H1 (cell line): ENCODE data around the gene CFAP91. TPM values are rescaled to one million over a fixed set of nuclear protein-coding genes. Genes with fewer than 3 reads are reported as not detected.

Experiments used
- CBX5 ChIP-seq: fragments of 300-800, 300-1000 bp; sonication (generic); IDR thresholded peaks from 2 replicates; pipeline ENCODE4 v1.7.1; 2016; ENCODE audit warnings: antibody characterized with exemption, low read length, low read depth
- CBX8 ChIP-seq: fragments of 300-800, 300-1000 bp; sonication (generic); IDR thresholded peaks from 2 replicates; pipeline ENCODE4 v1.7.1; 2016; ENCODE audit warnings: low read depth, low read length, borderline replicate concordance
- CEBPB ChIP-seq: IDR thresholded peaks from 2 replicates; pipeline ENCODE4 v1.6.1; 2012; ENCODE audit warnings: low read depth, low read length
- FOSL1 ChIP-seq: IDR thresholded peaks from 2 replicates; pipeline ENCODE4 v1.6.1; 2011; ENCODE audit warnings: mild to moderate bottlenecking, low read depth, low read length, moderate library complexity; ENCODE audit not compliant: insufficient read depth
- POLR2A ChIP-seq, 2 experiments: IDR thresholded peaks; 1 replicate in 1 of 2; 2 replicates in 1 of 2; pipeline ENCODE4 v1.6.1; 2011; ENCODE audit warnings: low read depth in 2 of 2, low read length in 2 of 2, mild to moderate bottlenecking in 2 of 2; ENCODE audit errors: control extremely low read depth in 1 of 2
- RXRA ChIP-seq: IDR thresholded peaks from 2 replicates; pipeline ENCODE4 v1.6.1; 2011; ENCODE audit warnings: low read depth, mild to moderate bottlenecking, low read length, moderate library complexity; ENCODE audit not compliant: insufficient read depth
- SIRT6 ChIP-seq: IDR thresholded peaks from one replicate; pipeline ENCODE4 v1.7.1; 2012; ENCODE audit warnings: low read length, inconsistent platforms
- polyA plus RNA-seq, 7 experiments: library from polyadenylated mRNA; depleted of rRNA in 3 of 7; stranded (reverse) in 5 of 7; unstranded in 2 of 7; fragments of >200 nt in 5 of 7; fragments of 200-250 nt in 2 of 7; gene quantifications; 1 replicate in 5 of 7; 2 replicates in 1 of 7; 4 replicates in 1 of 7; pipeline versions ENCODE4 v1.2.1 to v1.2.3, GENCODE V29; 2011 to 2013; ENCODE audit warnings: missing spikeins in 2 of 7, mixed read lengths in 2 of 7
- total RNA-seq: library from RNA; stranded (reverse); fragmentation: NEBNext Ultra II Directional; extraction: Animal tissue kit (Norgen Biotek cat#: 25700); gene quantifications from 2 replicates; pipeline ENCODE4 v1.2.1, GENCODE V29; 2021

Gene CFAP91
- total and polyA plus RNA-seq, 2 of the 8 experiments (the other 6 are each of a cell fraction or from before 2014, with no cell fraction given), result 5.4 to 7.4 TPM

DNA sequence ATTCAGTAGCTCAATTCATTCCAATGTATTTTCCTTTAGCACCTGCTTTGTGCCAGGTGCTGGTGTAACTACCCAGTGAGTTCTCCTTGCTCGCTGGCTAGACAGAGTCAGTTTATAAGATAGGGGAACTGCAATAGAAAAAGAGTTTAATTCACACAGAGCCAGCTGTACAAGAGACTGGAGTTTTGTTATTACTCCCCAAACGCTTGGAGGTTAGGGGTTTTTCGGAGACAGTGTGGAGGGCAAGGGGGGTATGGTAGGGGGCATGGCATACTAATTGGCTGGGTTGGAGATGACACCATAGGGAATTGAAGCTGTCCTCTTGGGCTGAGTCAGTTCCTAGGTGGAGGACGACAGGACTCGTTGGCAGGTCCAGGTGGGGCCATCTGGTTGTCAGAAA lies 5.4 kb upstream of the CFAP91 start (continued):
- TF ChIP-seq SIRT6 (no peak), CEBPB (no peak), RXRA (no peak), CBX5 (no peak), CBX8 (no peak), FOSL1 (no peak), POLR2A (IDR thresholded peaks at IDR 0.05; ENCODE audit: control extremely low read depth in 1 of 2, low read depth in 2 of 2, low read length in 2 of 2) (no peak)
